Tibial artery (tissue), 4 donors: ENCODE results near the gene NEU4.
"Not testable (repeated sequence)": the region's sequence is repeated elsewhere in the genome, so short reads cannot be mapped to it uniquely, and the experiment has no call there.

Experiments
- DNase-seq, 2 donors: peaks; one replicate each; pipeline ENCODE4 v3.0.0-alpha.2; 2019
- H3K27ac ChIP-seq, 2 donors: fragments of 200-600 bp; sonication (generic) in 1 of 2; 1 replicate in 1 of 2; 2 replicates in 1 of 2; pipeline ENCODE4 v1.5.1; 2018 to 2019; ENCODE audit warnings: mild to moderate bottlenecking in 1 of 2
- H3K27me3 ChIP-seq, 2 donors: fragments of 200-600 bp; sonication (generic) in 1 of 2; one replicate each; pipeline versions ENCODE4 v1.5.1 to v1.6.0; 2016 to 2019
- H3K36me3 ChIP-seq, 3 donors: fragments of 200-600 bp; sonication (generic) in 2 of 3; one replicate each; pipeline ENCODE4 v1.5.1; 2016 to 2019; ENCODE audit warnings: mild to moderate bottlenecking in 2 of 3
- H3K4me1 ChIP-seq, 4 donors: fragments of 200-600 bp; sonication (generic) in 2 of 4; 1 replicate in 3 of 4; 2 replicates in 1 of 4; pipeline ENCODE4 v1.5.1; 2016 to 2019
- H3K4me3 ChIP-seq, 2 donors: fragments of 200-600 bp; sonication (generic) in 1 of 2; 1 replicate in 1 of 2; 2 replicates in 1 of 2; pipeline ENCODE4 v1.5.1; 2018 to 2019; ENCODE audit warnings: mild to moderate bottlenecking in 2 of 2
- H3K9me3 ChIP-seq, 3 donors: fragments of 200-600 bp; sonication (generic) in 1 of 3; one replicate each; pipeline ENCODE4 v1.5.1; 2016 to 2019
- intact Hi-C: fragments of 100-400 bp; cut with DNase I; formaldehyde crosslinking; loops from one replicate; pipeline ENCODE4 v1.15.0; 2023; ENCODE audit warnings: low total_unique reads
- TF ChIP-seq, protein P1 (sequence below), 2 experiments: fragments of 200-600 bp in 1 of 2; fragments of 450-650 bp in 1 of 2; IDR thresholded peaks; one replicate each; pipeline ENCODE4 v1.5.1; 2017 to 2019; ENCODE audit warnings: antibody characterized with exemption in 2 of 2, mild to moderate bottlenecking in 1 of 2, moderate library complexity in 1 of 2

Gene NEU4

DNA sequence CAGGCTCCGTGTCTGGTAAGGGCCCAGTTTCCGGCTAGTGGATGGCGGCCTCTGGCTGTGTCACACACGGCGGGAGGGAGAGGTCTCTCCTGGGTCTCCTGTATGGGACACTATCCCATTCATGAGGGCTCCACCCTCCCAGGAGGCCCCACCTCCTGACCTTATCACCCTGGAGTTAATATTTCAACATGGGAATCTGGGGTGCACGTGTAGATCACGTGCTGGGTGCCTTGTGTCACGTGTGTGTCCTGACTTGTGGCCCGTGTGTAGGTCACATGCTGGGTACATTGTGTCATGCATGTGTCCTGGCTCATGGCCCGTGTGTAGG lies 9.9 kb downstream of the NEU4 start:
- Histone ChIP-seq H3K4me1 (no peaks in the 10 kb centered on the region), H3K36me3 (no peaks in the 10 kb centered on the region), H3K9me3 (no peaks in the 10 kb centered on the region), H3K4me3 (no peak overlapping the region), H3K27me3 (peaks cover 0 to 72% of the 10 kb centered on the region in 2 donors), H3K27ac (no peak overlapping the region)
- TF ChIP-seq, protein P1, sequence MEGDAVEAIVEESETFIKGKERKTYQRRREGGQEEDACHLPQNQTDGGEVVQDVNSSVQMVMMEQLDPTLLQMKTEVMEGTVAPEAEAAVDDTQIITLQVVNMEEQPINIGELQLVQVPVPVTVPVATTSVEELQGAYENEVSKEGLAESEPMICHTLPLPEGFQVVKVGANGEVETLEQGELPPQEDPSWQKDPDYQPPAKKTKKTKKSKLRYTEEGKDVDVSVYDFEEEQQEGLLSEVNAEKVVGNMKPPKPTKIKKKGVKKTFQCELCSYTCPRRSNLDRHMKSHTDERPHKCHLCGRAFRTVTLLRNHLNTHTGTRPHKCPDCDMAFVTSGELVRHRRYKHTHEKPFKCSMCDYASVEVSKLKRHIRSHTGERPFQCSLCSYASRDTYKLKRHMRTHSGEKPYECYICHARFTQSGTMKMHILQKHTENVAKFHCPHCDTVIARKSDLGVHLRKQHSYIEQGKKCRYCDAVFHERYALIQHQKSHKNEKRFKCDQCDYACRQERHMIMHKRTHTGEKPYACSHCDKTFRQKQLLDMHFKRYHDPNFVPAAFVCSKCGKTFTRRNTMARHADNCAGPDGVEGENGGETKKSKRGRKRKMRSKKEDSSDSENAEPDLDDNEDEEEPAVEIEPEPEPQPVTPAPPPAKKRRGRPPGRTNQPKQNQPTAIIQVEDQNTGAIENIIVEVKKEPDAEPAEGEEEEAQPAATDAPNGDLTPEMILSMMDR (IDR thresholded peaks at IDR 0.05) = no peak
- intact Hi-C loops = no loop called here
- peak in 1 of 2 donors; percentile 37 for DNase-seq

DNA sequence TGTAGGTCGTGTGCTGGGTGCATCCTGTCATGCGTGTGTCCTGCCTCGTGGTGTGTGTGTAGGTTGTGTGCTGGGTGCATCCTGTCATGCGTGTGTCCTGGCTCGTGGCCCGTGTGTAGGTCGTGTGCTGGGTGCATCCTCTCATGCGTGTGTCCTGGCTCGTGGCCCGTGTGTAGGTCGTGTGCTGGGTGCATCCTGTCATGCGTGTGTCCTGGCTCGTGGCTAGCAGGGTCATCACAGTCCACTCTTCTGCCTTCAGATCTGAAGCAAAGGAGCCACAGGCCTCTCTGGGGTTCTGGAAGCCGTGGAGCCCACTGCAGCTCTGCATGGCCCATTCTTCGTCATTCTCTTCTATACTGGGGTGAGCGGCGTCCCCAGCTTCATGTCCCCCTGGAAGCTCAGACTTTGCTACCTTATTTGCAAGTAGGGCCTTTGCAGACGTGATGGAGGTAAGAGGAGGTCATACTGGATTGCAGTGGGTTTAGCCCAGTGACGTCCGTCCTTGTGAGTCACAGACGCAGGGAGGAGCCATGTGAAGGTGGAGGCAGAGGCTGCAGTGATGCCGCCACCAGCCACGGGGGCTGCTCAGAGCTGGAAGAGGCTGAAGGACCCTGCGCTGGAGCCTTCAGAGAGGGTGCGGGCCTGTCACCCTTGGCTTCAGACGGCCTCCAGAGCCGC lies 11.1 kb downstream of the NEU4 start:
- H3K4me3 ChIP-seq, H3K27ac ChIP-seq, intact Hi-C loops, H3K4me1 ChIP-seq, H3K36me3 ChIP-seq, H3K9me3 ChIP-seq: not testable (repeated sequence)
- peaks cover 0 to 67% of the 10 kb centered on the region in 2 donors for H3K27me3 ChIP-seq
- peak; percentile 16 to 50 for DNase-seq

DNA sequence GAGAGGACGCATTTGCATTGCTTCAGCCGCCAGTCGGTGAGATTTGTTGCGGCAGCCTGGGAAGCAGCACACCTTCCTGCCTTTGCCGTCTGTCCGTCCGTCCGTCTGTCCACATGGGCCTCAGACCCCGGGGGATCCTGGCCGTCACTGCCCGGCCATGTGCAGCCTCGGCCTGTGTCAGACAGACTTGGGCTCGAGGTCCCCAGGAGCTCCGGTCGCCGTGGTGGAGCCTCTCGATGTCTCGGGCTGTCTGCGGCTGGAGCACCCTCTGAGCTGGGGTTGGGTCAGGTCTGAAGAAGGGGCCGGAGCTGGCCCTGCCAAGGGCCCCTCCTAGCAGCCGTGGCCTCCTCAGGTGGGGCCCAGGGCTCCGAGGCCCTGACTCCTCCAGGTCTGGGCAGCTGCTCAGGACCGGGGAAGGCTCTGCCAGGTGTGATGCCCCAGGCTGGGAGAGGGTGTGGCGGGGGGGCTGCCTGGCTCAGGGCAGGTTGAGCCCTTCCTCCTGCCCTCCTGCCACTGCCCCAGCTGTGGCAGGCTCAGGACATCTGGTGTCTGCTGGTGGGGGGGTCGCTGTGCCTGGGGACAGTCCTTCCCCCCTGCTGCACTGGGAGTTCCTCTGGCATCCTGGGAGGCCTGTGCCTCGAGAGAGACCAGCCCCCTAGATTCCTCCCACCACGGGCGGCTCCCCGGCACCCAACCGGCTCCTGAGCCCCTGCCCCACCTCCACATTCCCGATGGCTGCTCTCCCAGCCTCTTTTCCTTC lies 11.8 kb downstream of the NEU4 start:
- no peak overlapping the region for H3K4me3 ChIP-seq
- H3K27ac ChIP-seq = no peak overlapping the region
- no peaks in the 10 kb centered on the region for H3K4me1 ChIP-seq
- no peaks in the 10 kb centered on the region for H3K36me3 ChIP-seq
- no peaks in the 10 kb centered on the region for H3K9me3 ChIP-seq
- H3K27me3 ChIP-seq = peaks cover 0 to 60% of the 10 kb centered on the region in 2 donors
- DNase-seq = peak in 1 of 2 donors; percentile 62
- intact Hi-C loops = no loop called here
- TF ChIP-seq, protein P1 (IDR thresholded peaks at IDR 0.05) = no peak

DNA sequence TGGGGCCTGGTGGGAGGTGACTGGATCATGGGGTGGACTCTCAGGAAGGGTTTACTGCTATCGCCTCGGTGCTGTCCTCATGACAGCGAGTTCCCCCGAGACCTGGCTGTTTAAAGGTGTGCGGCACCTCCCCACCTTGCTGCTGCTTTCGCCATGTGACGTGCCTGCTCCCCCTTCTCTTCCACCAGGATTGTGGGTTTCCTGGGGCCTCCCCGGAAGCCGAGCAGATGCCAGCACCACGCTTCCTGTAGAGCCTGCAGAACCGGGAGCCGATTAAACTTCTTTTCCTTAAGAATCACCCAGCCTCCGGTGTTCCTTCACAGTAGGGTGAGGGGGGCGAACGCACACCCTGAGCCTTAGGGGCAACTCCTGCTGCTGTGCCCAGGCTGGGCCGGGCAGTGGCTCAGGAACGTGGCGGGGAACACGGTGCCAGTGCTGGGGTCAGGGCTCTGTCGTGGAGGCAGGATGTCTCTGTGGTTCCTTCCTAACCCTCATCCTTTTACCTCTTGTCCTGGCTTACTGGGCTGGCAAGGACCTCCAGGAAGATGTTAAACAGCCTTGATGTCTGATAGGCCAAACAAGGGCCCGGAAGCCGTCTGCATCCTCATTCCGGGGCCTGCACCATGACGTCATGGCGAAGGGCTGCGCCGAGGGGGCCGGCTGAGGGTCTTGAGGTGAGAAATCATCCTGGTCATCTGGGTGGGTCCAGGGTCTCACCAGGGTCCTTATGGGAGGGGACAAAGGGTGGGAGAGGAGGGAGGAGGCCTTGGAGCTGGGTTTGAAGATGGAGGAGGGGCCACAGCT lies 12.7 kb downstream of the NEU4 start:
- no peak overlapping the region for H3K27ac ChIP-seq
- no peaks in the 10 kb centered on the region for H3K4me1 ChIP-seq
- H3K27me3 ChIP-seq = peaks cover 0 to 54% of the 10 kb centered on the region in 2 donors
- intact Hi-C loops = no loop called here
- peaks cover 0 to 6% (median 6%) of the 10 kb centered on the region in 3 donors for H3K9me3 ChIP-seq
- peak in 1 of 2 donors; percentile 59 for DNase-seq
- TF ChIP-seq, protein P1 (IDR thresholded peaks at IDR 0.05) = no peak
- no peak overlapping the region for H3K4me3 ChIP-seq
- H3K36me3 ChIP-seq = no peaks in the 10 kb centered on the region

DNA sequence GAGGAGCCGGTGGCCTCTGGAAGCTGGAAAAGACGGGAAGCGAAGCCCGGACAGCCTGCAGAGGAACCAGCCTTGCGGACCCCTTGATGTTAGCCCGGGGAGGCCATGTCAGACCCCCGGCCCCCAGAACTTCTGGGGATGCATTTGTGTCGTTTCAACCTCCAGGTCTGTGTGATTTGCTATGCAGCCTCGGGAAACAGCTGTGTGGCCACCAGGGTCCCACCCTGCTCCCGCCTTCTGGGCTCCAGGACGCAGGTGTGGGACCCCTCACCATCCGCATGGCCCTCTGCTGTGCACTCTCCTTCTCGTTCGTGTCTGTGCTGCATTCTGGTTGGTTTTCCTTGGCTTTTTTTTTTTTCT lies 13.3 kb downstream of the NEU4 start:
- intact Hi-C loops = no loop called here
- no peak for DNase-seq
- Histone ChIP-seq H3K4me3 (no peak overlapping the region), H3K27me3 (peaks cover 0 to 50% of the 10 kb centered on the region in 2 donors), H3K4me1 (no peaks in the 10 kb centered on the region), H3K9me3 (peaks cover 0 to 12% (median 11%) of the 10 kb centered on the region in 3 donors), H3K27ac (no peak overlapping the region), H3K36me3 (no peaks in the 10 kb centered on the region)
- TF ChIP-seq, protein P1 (IDR thresholded peaks at IDR 0.05) = no peak

DNA sequence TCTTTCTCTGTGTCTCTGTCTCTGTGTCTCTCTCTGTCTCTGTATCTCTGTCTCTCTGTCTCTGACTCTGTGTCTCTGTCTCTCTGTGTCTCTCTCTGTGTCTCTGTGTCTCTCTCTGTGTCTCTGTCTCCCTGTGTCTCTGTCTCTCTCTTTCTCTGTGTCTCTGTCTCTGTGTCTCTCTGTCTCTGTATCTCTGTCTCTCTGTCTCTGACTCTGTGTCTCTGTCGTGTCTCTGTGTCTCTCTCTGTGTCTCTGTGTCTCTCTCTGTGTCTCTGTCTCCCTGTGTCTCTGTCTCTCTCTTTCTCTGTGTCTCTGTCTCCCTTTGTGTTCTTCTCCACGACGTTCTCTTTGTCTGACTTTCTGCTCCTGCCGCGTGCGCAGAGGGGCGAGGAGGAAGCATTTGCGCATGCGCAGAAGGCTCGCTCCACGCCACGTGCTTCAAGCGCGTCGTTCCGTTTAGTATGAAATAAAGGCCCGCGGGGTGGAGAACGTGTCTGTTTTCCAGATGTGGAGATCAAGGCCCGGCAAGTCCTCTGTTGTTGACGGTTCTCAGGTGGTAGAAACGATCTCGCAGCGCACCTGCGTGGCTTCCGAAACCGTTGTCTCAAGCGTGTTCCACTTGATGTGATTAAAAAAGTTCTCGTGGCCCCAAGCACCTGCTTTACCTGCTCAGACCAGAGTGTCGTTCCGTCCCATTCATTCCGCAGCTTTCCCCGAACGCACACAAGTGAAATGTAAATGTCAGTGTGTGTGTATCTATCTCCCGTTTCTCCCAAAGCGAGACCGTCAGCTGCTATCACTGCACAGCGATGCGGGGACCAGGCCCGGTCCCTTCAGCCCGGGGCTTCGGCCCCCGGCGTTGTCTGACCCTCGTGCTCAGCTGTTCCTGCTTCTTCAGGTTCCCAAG lies 14.8 kb downstream of the NEU4 start:
- DNase-seq, H3K36me3 ChIP-seq, H3K27ac ChIP-seq, H3K4me1 ChIP-seq, H3K4me3 ChIP-seq, intact Hi-C loops: not testable (repeated sequence)
- H3K27me3 ChIP-seq = peaks cover 0 to 37% of the 10 kb centered on the region in 2 donors
- peaks cover 0 to 20% (median 18%) of the 10 kb centered on the region in 3 donors for H3K9me3 ChIP-seq
